ENCODE results near the gene MEI1.
"Not testable (repeated sequence)": the region's sequence is repeated elsewhere in the genome, so short reads cannot be mapped to it uniquely, and the experiment has no call there.

MEI1 gene

GRCh38 chr22:41658869-41659268 is 40.4 kb upstream of the MEI1 start:
- H3K4me3 ChIP-seq (ENCODE audit: low read depth, low read length) = no peak overlapping the region
- no peak for TF ChIP-seq CTCF (IDR thresholded peaks at IDR 0.05; ENCODE audit: low read depth, low read length, missing control alignments)
- no peak for DNase-seq (ENCODE audit: low read depth)

DNA sequence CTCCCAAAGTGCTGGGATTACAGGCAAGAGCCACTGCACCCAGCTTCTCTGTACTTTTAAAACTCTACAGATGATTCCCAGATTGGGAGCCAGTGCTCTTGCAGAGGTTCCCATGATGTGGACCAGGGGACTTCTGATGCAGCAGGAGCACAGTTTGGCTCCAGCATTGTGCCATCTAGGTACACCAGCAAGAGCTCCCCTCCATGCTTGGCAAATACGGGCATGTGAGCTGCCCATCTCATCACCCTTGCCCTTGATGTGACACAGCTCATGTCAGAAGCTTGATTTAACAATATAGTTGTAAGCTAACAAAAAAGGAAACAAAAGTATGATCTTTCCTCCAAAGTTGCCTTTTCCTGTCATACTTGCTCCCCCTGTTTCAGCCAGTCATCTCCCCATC is 39.4 kb upstream of the MEI1 start:
- TF ChIP-seq CTCF (IDR thresholded peaks at IDR 0.05; ENCODE audit: low read depth, low read length, missing control alignments) = no peak
- DNase-seq (ENCODE audit: low read depth) = no peak

GRCh38 chr22:41660416-41660815 is 38.9 kb upstream of the MEI1 start:
- DNase-seq (ENCODE audit: low read depth) = no peak
- no peak for TF ChIP-seq CTCF (IDR thresholded peaks at IDR 0.05; ENCODE audit: low read depth, low read length, missing control alignments)
- no peak overlapping the region for H3K4me3 ChIP-seq (ENCODE audit: low read depth, low read length)

More for the DNA sequence above, 39.4 kb upstream of the MEI1 start:
- H3K4me3 ChIP-seq (ENCODE audit: low read depth, low read length) = no peak overlapping the region

DNA sequence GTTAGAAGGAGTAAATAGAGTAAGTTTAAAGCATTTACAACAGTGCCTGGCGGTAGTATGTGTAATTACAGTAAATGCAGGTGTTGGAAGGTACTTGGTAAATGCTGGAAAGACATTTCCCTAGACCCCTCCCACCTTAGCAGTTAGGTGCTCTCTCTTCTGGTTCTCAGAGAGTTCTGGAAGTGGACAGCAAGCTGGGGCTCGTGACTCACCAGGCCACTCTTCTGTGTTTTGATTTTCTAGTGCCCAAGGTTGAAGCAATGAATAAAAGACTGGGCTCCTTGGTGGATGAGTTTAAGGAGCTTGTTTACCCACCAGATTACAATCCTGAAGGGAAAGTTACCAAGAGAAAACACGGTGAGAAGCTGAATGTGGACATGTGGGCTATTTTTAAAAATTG is 38.2 kb upstream of the MEI1 start:
- no peak for DNase-seq (ENCODE audit: low read depth)
- no peak for TF ChIP-seq CTCF (IDR thresholded peaks at IDR 0.05; ENCODE audit: low read depth, low read length, missing control alignments)
- no peak overlapping the region for H3K4me3 ChIP-seq (ENCODE audit: low read depth, low read length)

- no peak for TF ChIP-seq CTCF (IDR thresholded peaks at IDR 0.05; ENCODE audit: low read depth, low read length, missing control alignments)
- DNase-seq (ENCODE audit: low read depth) = no peak
- no peak overlapping the region for H3K4me3 ChIP-seq (ENCODE audit: low read depth, low read length)
Measured at GRCh38 chr22:41661713-41662112, 37.6 kb upstream of the MEI1 start.

DNA sequence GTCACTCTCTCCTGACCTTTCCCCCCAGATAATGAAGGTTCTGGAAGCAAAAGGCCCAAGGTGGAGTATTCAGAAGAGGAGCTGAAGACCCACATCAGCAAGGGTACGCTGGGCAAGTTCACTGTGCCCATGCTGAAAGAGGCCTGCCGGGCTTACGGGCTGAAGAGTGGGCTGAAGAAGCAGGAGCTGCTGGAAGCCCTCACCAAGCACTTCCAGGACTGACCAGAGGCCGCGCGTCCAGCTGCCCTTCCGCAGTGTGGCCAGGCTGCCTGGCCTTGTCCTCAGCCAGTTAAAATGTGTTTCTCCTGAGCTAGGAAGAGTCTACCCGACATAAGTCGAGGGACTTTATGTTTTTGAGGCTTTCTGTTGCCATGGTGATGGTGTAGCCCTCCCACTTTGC is 35.7 kb upstream of the MEI1 start:
- H3K4me3 ChIP-seq (ENCODE audit: low read depth, low read length); DNase-seq (ENCODE audit: low read depth): not testable (repeated sequence)

GRCh38 chr22:41664490-41664889 is 34.8 kb upstream of the MEI1 start:
- no peak overlapping the region for H3K4me3 ChIP-seq (ENCODE audit: low read depth, low read length)
- no peak for DNase-seq (ENCODE audit: low read depth)

More at GRCh38 chr22:41664490-41664889, 34.8 kb upstream of the MEI1 start:
- no peak for TF ChIP-seq CTCF (IDR thresholded peaks at IDR 0.05; ENCODE audit: low read depth, low read length, missing control alignments)

Measured in GM12864 (cell line).